BLaER1 treated with 17β-estradiol and CSF1 and Interleukin-3, amounts not matched to agents 10 nM and 100 nM (cell line): Measurements from ENCODE around the gene WWOX.

Experiments used
- H3K27ac ChIP-seq, 11 experiments: shearing (Covaris generic); formaldehyde crosslinking; 2 replicates each; pipeline ENCODE4 v1.8.1; 2022
- H3K27me3 ChIP-seq, 11 experiments: shearing (Covaris generic); formaldehyde crosslinking; 2 replicates each; pipeline ENCODE4 v1.8.1; 2022
- H3K36me3 ChIP-seq, 11 experiments: shearing (Covaris generic); formaldehyde crosslinking; 2 replicates each; pipeline ENCODE4 v1.8.1; 2022
- H3K4me1 ChIP-seq, 10 experiments: shearing (Covaris generic); formaldehyde crosslinking; 2 replicates each; pipeline ENCODE4 v1.8.1; 2022
- H3K4me2 ChIP-seq, 11 experiments: shearing (Covaris generic); formaldehyde crosslinking; 2 replicates each; pipeline ENCODE4 v1.8.1; 2022
- H3K4me3 ChIP-seq, 10 experiments: shearing (Covaris generic); formaldehyde crosslinking; 2 replicates each; pipeline ENCODE4 v1.8.1; 2022
- H3K9ac ChIP-seq, 11 experiments: shearing (Covaris generic); formaldehyde crosslinking; 2 replicates each; pipeline ENCODE4 v1.8.1; 2022
- H3K9me3 ChIP-seq, 11 experiments: shearing (Covaris generic); formaldehyde crosslinking; replicated peaks in 1 of 11; 2 replicates each; pipeline ENCODE4 v1.8.1; 2022
- H4K20me1 ChIP-seq, 11 experiments: shearing (Covaris generic); formaldehyde crosslinking; 2 replicates each; pipeline ENCODE4 v1.8.1; 2022
- Cebpa-rat ChIP-seq, 11 experiments: shearing (Covaris generic); IDR thresholded peaks; 2 replicates each; pipeline ENCODE4 v1.8.1; 2022

WWOX gene

DNA sequence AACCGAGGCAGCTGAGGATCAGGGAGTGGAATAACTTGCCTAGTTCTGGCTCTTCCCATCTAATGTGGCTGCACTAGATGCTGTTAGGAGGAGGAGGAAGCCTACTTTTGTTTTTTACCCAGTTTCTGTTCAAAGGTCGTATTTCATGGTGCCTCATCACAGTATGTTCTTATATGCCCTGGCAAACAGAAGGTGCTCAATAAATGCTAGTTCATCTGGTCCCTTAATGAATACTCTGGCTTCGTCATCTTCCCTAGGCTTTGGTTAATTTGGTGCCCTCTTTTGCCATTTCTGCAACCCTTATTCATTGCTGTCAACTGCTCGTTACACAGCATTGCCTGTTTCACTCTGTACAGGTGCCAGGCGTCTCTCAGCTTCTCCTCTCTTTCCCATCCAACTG is 151.7 kb downstream of the WWOX start:
- H3K27me3 ChIP-seq = no peaks in the 10 kb centered on the region
- no peaks in the 10 kb centered on the region for H4K20me1 ChIP-seq
- H3K4me3 ChIP-seq = no peak overlapping the region
- no peak overlapping the region for H3K9ac ChIP-seq
- H3K36me3 ChIP-seq = no peaks in the 10 kb centered on the region
- peaks cover 0 to 4% (median 0%) of the 10 kb centered on the region in 10 experiments; a peak in 1 of 20 replicates for H3K4me1 ChIP-seq
- no peak overlapping the region for H3K4me2 ChIP-seq
- TF ChIP-seq Cebpa-rat (IDR thresholded peaks at IDR 0.05) = no peak
- no peak overlapping the region for H3K27ac ChIP-seq
- H3K9me3 ChIP-seq = no peaks in the 10 kb centered on the region

DNA sequence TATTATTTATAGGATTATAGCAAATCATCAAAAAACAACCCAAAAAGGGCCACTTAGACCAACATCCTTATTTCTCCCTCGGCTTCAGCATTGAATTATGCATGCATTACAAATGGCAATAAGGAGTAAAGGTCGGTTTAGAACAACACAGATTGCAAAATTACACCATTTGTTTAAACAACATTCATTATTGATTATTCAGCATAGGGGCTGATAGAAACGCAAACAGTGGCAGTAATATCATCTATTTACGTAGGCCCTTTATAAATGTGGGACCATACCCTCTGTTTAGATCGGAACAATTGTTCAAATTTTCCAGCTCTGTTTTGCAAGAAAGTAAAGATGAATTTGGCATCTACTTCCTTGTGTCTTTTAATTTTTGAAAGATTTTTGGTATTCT is 153.3 kb downstream of the WWOX start:
- H3K27me3 ChIP-seq = no peaks in the 10 kb centered on the region
- no peak for TF ChIP-seq Cebpa-rat (IDR thresholded peaks at IDR 0.05)
- no peak overlapping the region for H3K4me2 ChIP-seq

DNA sequence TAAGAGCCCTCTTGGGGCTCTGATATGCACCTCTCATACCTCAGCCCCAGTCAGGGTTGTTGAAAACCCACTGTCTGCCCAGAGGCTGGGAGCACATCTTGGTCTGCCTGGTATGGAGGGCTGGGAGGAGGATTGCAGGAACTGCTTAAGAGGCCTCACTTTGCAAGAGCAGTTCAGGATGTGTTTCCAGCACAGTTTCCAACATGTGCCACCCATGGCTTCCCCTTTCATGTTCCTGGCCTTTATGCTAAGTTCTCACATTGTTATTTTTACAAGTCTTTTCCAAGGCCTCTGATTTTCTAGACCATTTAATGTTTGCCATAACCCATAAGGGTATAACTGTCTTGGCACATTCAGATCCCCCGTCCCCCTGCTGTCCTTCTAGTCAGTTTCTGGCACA is 155.4 kb downstream of the WWOX start:
- Histone ChIP-seq H3K27me3 (no peaks in the 10 kb centered on the region), H3K9ac (no peak overlapping the region), H3K4me1 (no peaks in the 10 kb centered on the region), H3K36me3 (no peaks in the 10 kb centered on the region), H3K4me3 (no peak overlapping the region), H4K20me1 (no peaks in the 10 kb centered on the region), H3K4me2 (no peak overlapping the region), H3K27ac (no peak overlapping the region), H3K9me3 (no peaks in the 10 kb centered on the region)
- no peak for TF ChIP-seq Cebpa-rat (IDR thresholded peaks at IDR 0.05)

More for the DNA sequence above, 153.3 kb downstream of the WWOX start:
- Histone ChIP-seq H4K20me1 (no peaks in the 10 kb centered on the region), H3K9me3 (no peaks in the 10 kb centered on the region), H3K4me3 (no peak overlapping the region), H3K27ac (no peak overlapping the region), H3K36me3 (no peaks in the 10 kb centered on the region), H3K9ac (no peak overlapping the region), H3K4me1 (no peaks in the 10 kb centered on the region)

DNA sequence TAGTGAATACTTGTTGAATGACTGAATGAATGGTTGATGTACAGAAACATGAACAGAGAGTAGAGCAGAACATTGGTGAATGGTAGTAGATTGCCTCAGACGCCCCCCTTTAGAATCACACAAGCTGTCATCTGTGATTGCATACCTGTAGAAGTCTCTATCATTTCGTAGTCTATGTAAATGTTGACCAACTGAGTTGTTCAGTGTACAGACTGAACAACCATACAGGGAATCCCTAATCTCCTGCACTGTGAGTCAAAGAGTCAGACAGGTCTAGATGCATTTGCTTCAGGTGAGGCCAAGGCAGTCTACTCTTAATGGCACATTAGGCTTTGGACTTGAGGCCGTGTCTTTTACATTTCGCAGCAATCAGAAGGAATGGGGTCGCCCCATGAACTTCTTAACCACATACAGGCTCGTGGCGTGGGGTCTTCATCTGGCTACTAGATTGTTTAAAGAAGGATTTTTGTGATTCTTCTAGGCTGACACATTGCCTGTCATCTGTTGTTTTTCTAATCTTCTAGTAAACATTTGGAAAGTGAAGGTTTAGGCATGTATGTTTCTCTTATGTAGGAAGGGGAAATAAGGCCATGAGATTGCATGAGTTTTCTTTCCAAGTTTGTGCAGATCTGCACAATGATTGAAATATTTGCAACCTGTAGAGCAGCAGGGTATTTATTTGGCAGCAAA is 157.4 kb downstream of the WWOX start:
- H3K4me3 ChIP-seq = no peak overlapping the region
- H3K9me3 ChIP-seq = no peaks in the 10 kb centered on the region
- H3K36me3 ChIP-seq = no peaks in the 10 kb centered on the region
- no peak overlapping the region for H3K27ac ChIP-seq
- no peak overlapping the region for H3K9ac ChIP-seq
- no peaks in the 10 kb centered on the region for H3K27me3 ChIP-seq
- no peaks in the 10 kb centered on the region for H3K4me1 ChIP-seq
- H3K4me2 ChIP-seq = no peak overlapping the region
- no peaks in the 10 kb centered on the region for H4K20me1 ChIP-seq
- TF ChIP-seq Cebpa-rat (IDR thresholded peaks at IDR 0.05) = no peak

DNA sequence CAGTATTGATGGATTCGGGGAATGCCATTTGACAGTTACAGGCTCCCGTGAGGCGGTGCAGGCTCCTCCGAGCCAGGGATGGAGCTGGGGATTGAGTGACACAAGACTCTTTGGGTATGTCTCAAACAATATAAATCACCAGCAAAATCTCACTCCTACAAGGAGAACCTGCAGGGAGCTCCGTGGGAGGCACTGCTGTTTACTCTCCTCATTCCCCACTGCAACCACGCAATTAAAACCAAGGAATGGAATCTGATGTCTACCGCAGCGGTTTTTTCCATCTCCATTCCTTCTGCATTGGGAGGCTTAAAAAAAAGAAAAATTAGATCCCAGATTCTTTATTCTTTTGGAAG is 157.9 kb downstream of the WWOX start:
- Histone ChIP-seq H3K36me3 (no peaks in the 10 kb centered on the region), H3K4me1 (no peaks in the 10 kb centered on the region), H3K4me2 (no peak overlapping the region), H3K9me3 (no peaks in the 10 kb centered on the region), H3K27me3 (no peaks in the 10 kb centered on the region), H3K4me3 (no peak overlapping the region), H3K27ac (no peak overlapping the region), H4K20me1 (no peaks in the 10 kb centered on the region), H3K9ac (no peak overlapping the region)
- TF ChIP-seq Cebpa-rat (IDR thresholded peaks at IDR 0.05) = no peak

DNA sequence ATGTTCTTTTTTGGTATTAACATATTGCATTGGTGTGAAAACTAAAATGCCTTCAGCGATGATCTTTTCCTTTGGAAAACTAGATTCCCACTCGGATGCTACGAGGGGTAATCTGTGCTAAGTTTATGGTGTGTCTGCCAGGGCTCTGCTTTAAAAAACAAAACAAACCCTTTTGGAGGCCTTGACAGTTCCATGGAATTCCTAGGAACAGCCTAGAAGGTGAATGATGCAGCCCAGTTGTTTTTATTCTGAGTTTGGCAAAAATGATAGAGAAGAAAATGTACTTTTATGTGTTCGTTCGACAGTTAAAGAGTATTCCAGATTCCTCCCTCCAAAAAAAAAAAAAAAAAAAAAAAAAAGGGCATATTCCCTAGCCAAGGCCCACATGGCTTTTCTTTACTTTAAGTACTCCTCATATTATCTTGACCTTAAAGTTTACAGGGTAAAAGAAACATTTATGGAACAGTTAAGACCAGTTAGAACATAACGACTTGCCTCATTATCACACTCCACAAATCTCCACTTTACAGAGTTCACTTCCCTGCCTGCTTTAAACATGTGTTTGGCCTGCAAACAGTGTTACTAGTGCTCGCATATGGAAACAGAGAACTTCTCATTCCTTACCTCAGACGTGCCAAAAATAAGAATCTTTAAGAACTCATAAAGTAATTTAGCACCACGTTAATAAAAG is 159.1 kb downstream of the WWOX start:
- Histone ChIP-seq H3K4me3 (no peak overlapping the region), H3K4me1 (no peaks in the 10 kb centered on the region), H3K4me2 (no peak overlapping the region), H3K9ac (no peak overlapping the region), H3K9me3 (no peaks in the 10 kb centered on the region), H3K27me3 (no peaks in the 10 kb centered on the region), H3K36me3 (no peaks in the 10 kb centered on the region), H3K27ac (no peak overlapping the region), H4K20me1 (no peaks in the 10 kb centered on the region)
- no peak for TF ChIP-seq Cebpa-rat (IDR thresholded peaks at IDR 0.05)

DNA sequence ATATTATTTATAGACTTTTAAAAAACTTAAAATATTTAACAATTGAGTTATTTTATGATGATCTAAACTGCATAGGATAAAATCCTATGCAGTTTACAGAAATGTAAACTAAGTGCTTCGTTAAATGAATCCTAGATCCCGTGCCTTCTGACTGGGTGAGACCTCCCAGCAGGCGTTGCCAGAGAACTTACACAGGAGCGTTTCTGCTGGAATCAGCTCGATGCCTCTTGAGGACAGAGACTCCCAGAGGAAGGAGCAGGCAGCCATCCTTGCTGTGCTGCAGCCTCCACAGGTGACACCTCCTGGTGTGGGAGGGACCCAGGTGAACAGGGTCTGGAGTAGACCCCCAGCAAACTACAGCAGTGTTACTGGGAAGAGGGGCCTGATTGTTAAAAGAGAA is 160.4 kb downstream of the WWOX start:
- Histone ChIP-seq H3K9me3 (peaks cover 0 to 8% (median 4%) of the 10 kb centered on the region in 11 experiments; a peak in 9 of 22 replicates), H3K4me3 (no peak overlapping the region), H3K9ac (no peak overlapping the region), H4K20me1 (no peaks in the 10 kb centered on the region), H3K4me2 (no peak overlapping the region), H3K27ac (no peak overlapping the region), H3K27me3 (no peaks in the 10 kb centered on the region), H3K4me1 (no peaks in the 10 kb centered on the region), H3K36me3 (no peaks in the 10 kb centered on the region)
- TF ChIP-seq Cebpa-rat (IDR thresholded peaks at IDR 0.05) = no peak

DNA sequence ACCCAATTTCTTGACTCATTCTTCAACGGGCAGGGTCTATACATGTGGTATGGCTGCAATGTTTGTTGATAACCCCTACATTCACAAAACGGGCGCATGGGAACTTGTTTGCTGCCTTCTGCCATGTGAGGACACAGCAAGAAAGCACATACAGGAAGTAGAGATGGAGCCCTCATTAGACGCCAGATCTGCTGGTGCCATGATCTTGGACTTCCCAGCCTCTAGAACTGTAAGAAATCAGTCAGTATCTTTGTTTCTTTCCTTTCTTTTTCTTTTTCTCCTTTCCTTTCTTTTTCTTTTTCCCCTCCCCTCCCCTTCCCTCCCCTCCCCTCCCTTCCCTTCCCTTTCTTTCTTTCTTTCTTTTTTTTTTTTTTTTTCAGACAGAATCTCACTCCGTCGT is 165.2 kb downstream of the WWOX start:
- no peaks in the 10 kb centered on the region for H4K20me1 ChIP-seq
- H3K9me3 ChIP-seq = peaks cover 0 to 8% (median 4%) of the 10 kb centered on the region in 11 experiments; a peak in 9 of 22 replicates
- no peak overlapping the region for H3K4me3 ChIP-seq
- H3K4me2 ChIP-seq = no peak overlapping the region
- TF ChIP-seq Cebpa-rat (IDR thresholded peaks at IDR 0.05) = no peak
- no peaks in the 10 kb centered on the region for H3K27me3 ChIP-seq
- no peaks in the 10 kb centered on the region for H3K36me3 ChIP-seq
- H3K4me1 ChIP-seq = no peaks in the 10 kb centered on the region
- no peak overlapping the region for H3K9ac ChIP-seq
- no peak overlapping the region for H3K27ac ChIP-seq

DNA sequence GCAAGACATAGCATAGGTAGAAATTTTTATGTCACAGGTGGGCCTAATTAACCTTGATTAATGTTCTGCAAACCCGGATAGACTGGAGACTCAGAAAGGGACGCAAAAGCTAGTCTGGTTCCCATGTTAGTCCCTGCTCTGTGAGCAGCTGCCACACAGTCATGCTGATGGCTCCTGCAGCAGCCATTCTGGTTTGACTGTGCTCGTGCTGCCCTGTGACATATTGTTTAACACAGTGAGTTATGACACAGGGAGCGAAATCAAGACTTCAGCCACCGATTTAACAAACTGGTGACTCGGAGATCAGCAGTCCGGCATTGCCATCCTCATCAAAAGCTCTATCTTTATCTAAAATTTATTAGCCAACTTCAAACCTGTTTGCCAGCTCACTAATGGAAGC is 169.8 kb downstream of the WWOX start:
- Histone ChIP-seq H3K4me1 (no peaks in the 10 kb centered on the region), H3K4me2 (no peak overlapping the region), H3K27ac (no peak overlapping the region), H3K36me3 (no peaks in the 10 kb centered on the region), H3K4me3 (no peak overlapping the region), H3K9me3 (peaks cover 0 to 4% (median 3%) of the 10 kb centered on the region in 11 experiments; a peak in 9 of 22 replicates), H4K20me1 (no peaks in the 10 kb centered on the region), H3K27me3 (no peaks in the 10 kb centered on the region), H3K9ac (no peak overlapping the region)
- TF ChIP-seq Cebpa-rat (IDR thresholded peaks at IDR 0.05) = no peak

DNA sequence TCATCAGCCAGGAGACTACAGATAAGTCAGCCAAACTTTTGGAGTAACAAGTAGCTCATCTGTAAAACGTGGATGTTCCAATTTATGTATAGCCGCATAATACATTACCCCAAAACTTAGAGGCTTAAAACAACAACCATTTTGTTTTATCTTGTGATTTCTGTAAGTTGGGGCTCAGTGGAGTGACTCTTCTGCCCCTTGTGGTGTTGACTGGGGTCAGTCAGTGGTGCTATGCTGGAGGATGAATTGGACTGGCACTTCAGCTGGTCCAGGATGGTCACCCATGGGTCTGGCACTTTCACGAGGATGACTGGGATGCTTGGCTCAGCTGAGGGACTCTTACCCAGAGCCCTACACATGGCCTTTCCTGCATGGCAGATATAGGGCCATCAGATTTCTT is 172.5 kb downstream of the WWOX start:
- Histone ChIP-seq H4K20me1 (no peaks in the 10 kb centered on the region), H3K27ac (no peak overlapping the region), H3K36me3 (no peaks in the 10 kb centered on the region), H3K27me3 (no peaks in the 10 kb centered on the region), H3K9ac (no peak overlapping the region), H3K4me3 (no peak overlapping the region), H3K4me2 (no peak overlapping the region), H3K9me3 (no peaks in the 10 kb centered on the region), H3K4me1 (no peaks in the 10 kb centered on the region)
- TF ChIP-seq Cebpa-rat (IDR thresholded peaks at IDR 0.05) = no peak
